Measurements from ENCODE around the gene DLGAP5.

- TF ChIP-seq CTCF (IDR thresholded peaks at IDR 0.05; ENCODE audit: low read length) (no peak), EZH2 (IDR thresholded peaks at IDR 0.05; ENCODE audit: borderline replicate concordance, low read length) (no peak)
These were observed 67.3 kb downstream of the DLGAP5 start for GRCh38 chr14:55123852-55124639.
